SJSA1 (cell line): ENCODE results near the gene PDHX. TPM values are rescaled to one million over a fixed set of nuclear protein-coding genes. Genes with fewer than 3 reads are reported as not detected.
"Not testable (repeated sequence)": the region's sequence is repeated elsewhere in the genome, so short reads cannot be mapped to it uniquely, and the experiment has no call there.

ENCODE experiments used
- DNase-seq, 2 experiments: peaks; one replicate each; pipeline ENCODE4 v3.0.0-alpha.2; 2015 to 2020; ENCODE audit warnings: low spot score in 2 of 2, low read depth in 1 of 2
- H3K27ac ChIP-seq: fragments of 250-450 bp; sonication (Bioruptor Pico); 2 replicates; pipeline ENCODE4 v1.5.1; 2020; ENCODE audit warnings: mild to moderate bottlenecking, moderate library complexity
- H3K27me3 ChIP-seq: fragments of 250-450 bp; sonication (Bioruptor Pico); replicated peaks from 2 replicates; pipeline ENCODE4 v1.5.1; 2020; ENCODE audit warnings: mild to moderate bottlenecking, moderate library complexity
- H3K36me3 ChIP-seq: fragments of 250-450 bp; sonication (Bioruptor Pico); 2 replicates; pipeline ENCODE4 v1.5.1; 2020; ENCODE audit warnings: mild to moderate bottlenecking
- H3K4me1 ChIP-seq: fragments of 250-450 bp; sonication (Bioruptor Pico); replicated peaks from 2 replicates; pipeline ENCODE4 v1.6.1; 2021; ENCODE audit warnings: mild to moderate bottlenecking
- H3K4me3 ChIP-seq: fragments of 250-450 bp; sonication (Bioruptor Pico); 2 replicates; pipeline ENCODE4 v1.5.1; 2020; ENCODE audit warnings: mild to moderate bottlenecking
- H3K9me3 ChIP-seq: fragments of 250-450 bp; sonication (Bioruptor Pico); replicated peaks from 2 replicates; pipeline ENCODE4 v1.5.1; 2020; ENCODE audit warnings: mild to moderate bottlenecking
- total RNA-seq: library from RNA; depleted of rRNA; stranded (reverse); fragments of >200 nt; shearing (Covaris generic); gene quantifications from 2 replicates; pipeline ENCODE4 v1.2.3, GENCODE V29; 2014

The PDHX gene
- total RNA-seq, 1 experiment from 2014 or later = 41.5 TPM

- no peaks in the 10 kb centered on the region for H3K36me3 ChIP-seq
- no peak overlapping the region for H3K27ac ChIP-seq
- no peak overlapping the region for H3K4me3 ChIP-seq
- H3K27me3 ChIP-seq = no peaks in the 10 kb centered on the region
- DNase-seq = no peak
- peaks cover 40% of the 10 kb centered on the region for H3K4me1 ChIP-seq
- no peaks in the 10 kb centered on the region for H3K9me3 ChIP-seq
Observed at GRCh38 chr11:35012467-35013191, 96.2 kb downstream of the PDHX start.

- Histone ChIP-seq H3K4me3 (no peak overlapping the region), H3K27ac (peak overlapping the region; percentile 80), H3K9me3 (no peaks in the 10 kb centered on the region), H3K4me1 (peaks cover 35% of the 10 kb centered on the region), H3K27me3 (no peaks in the 10 kb centered on the region), H3K36me3 (no peaks in the 10 kb centered on the region)
- DNase-seq = no peak
Observed at GRCh38 chr11:35013514-35014233, 97.3 kb downstream of the PDHX start.

- DNase-seq = peak in 1 of 2 experiments; percentile 47
- Histone ChIP-seq H3K4me1 (peaks cover 29% of the 10 kb centered on the region), H3K4me3 (no peak overlapping the region), H3K27ac (peak overlapping the region; percentile 80), H3K27me3 (no peaks in the 10 kb centered on the region), H3K36me3 (no peaks in the 10 kb centered on the region), H3K9me3 (no peaks in the 10 kb centered on the region)
Observed at GRCh38 chr11:35014346-35014745, 97.9 kb downstream of the PDHX start.

GRCh38 chr11:35015621-35016387 lies 99.4 kb downstream of the PDHX start:
- H3K9me3 ChIP-seq = no peaks in the 10 kb centered on the region
- no peak for DNase-seq
- H3K27ac ChIP-seq = no peak overlapping the region
- peaks cover 19% of the 10 kb centered on the region for H3K4me1 ChIP-seq
- no peaks in the 10 kb centered on the region for H3K27me3 ChIP-seq
- H3K4me3 ChIP-seq = no peak overlapping the region
- no peaks in the 10 kb centered on the region for H3K36me3 ChIP-seq

DNA sequence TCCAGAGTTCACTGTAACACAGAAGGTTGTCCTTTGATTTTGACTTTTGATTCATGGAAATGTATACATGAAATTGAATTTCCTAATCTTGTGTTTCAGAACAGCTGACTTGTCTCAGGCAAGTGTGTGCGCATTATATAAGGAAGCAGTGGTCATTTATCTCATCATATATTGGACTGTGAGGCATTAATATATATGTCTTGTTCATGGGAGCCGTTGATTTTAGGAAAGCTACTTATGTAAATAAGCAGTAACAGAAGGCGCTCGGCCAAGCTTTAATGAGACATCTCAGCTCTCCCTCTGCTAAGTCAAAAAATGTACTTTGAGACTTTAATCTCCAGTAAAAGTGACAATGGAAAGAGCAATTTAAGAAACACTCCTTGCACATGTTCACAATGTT lies 100.5 kb downstream of the PDHX start:
- H3K9me3 ChIP-seq = no peaks in the 10 kb centered on the region

DNA sequence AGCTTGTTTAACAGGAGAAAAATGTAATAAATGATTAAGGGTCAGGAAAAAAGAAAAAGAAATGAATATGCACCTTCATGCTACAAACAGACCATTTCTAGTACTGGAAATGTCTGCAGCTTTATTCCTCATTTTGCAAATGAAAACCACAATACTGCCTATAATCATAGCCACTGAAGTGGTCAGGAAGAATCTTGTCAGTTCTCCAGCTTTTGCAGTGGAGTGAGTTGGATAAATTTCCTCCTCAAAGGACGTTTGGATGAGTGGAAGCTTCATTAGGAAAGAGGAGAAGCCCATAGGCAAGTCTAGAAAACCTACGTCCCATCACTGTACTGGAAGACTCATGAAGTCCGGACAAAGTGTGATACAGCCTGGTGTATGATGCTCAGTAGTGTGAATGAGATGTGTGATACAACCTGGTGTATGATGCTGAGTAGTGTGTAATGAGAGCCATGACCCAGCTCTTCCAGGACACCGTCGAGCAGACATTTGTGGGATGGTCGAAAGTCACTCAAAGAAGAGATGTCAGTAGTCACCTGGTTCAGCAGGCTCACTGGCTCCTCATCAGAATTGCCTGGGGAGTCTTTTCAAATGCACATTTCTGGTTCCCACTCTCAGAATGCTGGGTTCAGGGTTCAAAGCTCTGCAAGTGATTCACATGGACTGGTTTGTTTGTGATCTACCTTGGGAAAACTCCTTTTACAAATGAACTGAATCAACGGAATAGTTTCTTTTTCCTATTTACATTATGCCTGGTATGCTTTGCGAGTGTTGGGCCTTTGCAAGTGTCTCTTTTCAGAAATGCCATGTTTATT lies 101.3 kb downstream of the PDHX start:
- no peaks in the 10 kb centered on the region for H3K9me3 ChIP-seq
- no peak overlapping the region for H3K27ac ChIP-seq
- H3K27me3 ChIP-seq = no peaks in the 10 kb centered on the region
- H3K4me3 ChIP-seq = no peak overlapping the region
- peaks cover 15% of the 10 kb centered on the region for H3K4me1 ChIP-seq
- DNase-seq = no peak
- H3K36me3 ChIP-seq = no peaks in the 10 kb centered on the region

More for the DNA sequence above, 100.5 kb downstream of the PDHX start:
- Histone ChIP-seq H3K4me3 (no peak overlapping the region), H3K27ac (no peak overlapping the region), H3K4me1 (peaks cover 19% of the 10 kb centered on the region), H3K36me3 (no peaks in the 10 kb centered on the region), H3K27me3 (no peaks in the 10 kb centered on the region)
- no peak for DNase-seq

GRCh38 chr11:35021589-35021988 lies 105.2 kb downstream of the PDHX start:
- no peak overlapping the region for H3K4me3 ChIP-seq
- H3K9me3 ChIP-seq = no peaks in the 10 kb centered on the region
- H3K27ac ChIP-seq = no peak overlapping the region
- H3K4me1 ChIP-seq = no peaks in the 10 kb centered on the region
- no peaks in the 10 kb centered on the region for H3K36me3 ChIP-seq
- DNase-seq = no peak
- H3K27me3 ChIP-seq = no peaks in the 10 kb centered on the region

DNA sequence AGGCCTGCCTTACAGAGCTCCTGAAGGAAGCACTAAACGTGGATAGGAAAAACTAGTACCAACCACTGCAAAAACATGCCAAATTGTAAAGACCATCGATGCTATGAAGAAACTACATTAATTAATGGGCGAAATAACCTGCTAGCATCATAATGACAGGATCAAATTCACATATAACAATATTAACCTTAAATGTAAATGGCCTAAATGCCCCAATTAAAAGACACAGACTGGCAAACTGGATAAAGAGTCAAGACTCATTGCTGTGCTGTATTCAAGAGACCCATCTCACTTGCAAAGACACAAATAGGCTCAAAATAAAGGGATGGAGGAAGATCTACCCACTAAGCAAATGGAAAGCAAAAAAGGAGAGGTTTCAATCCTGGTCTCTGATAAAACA lies 107.5 kb downstream of the PDHX start:
- not testable (repeated sequence) for H3K4me3 ChIP-seq, DNase-seq, H3K9me3 ChIP-seq, H3K36me3 ChIP-seq, H3K27me3 ChIP-seq, H3K27ac ChIP-seq, H3K4me1 ChIP-seq

GRCh38 chr11:35028007-35028406 lies 111.6 kb downstream of the PDHX start:
- H3K27me3 ChIP-seq, H3K9me3 ChIP-seq, H3K4me3 ChIP-seq, H3K27ac ChIP-seq, H3K36me3 ChIP-seq, DNase-seq: not testable (repeated sequence)
- H3K4me1 ChIP-seq = peaks cover 28% of the 10 kb centered on the region

GRCh38 chr11:35029979-35030682 lies 113.7 kb downstream of the PDHX start:
- Histone ChIP-seq H3K4me3 (no peak overlapping the region), H3K27ac (peak overlapping the region; percentile 78)

DNA sequence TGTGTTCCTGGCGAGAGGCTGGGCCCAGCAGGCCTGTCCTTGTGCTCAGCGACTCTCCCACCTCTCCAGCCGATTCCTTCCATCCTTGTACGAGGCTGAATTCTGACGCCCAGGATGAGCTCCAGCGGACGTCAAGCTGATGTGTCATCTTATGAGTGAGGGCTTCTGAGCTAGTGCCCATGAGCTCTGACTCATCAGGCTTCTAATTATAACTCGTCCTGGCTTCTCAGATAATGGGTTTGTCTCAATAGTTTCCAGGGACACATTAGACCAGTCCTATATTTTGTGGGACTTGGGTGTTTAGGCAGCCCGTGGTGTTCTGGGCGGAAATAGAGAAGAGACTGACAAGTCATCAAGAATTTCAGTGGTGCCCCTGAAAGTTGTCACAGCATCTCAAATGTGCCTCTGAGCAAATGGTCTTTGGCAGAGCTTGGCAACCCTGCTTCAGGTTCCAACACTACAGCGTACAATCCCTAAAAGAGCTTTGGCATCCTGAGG lies 114.3 kb downstream of the PDHX start:
- Histone ChIP-seq H3K9me3 (no peaks in the 10 kb centered on the region), H3K4me3 (no peak overlapping the region), H3K27me3 (no peaks in the 10 kb centered on the region), H3K36me3 (no peaks in the 10 kb centered on the region), H3K4me1 (peaks cover 34% of the 10 kb centered on the region), H3K27ac (peak overlapping the region; percentile 78)
- DNase-seq = peak; percentile 85 to 93

More at GRCh38 chr11:35029979-35030682, 113.7 kb downstream of the PDHX start:
- Histone ChIP-seq H3K36me3 (no peaks in the 10 kb centered on the region), H3K4me1 (peaks cover 28% of the 10 kb centered on the region), H3K27me3 (no peaks in the 10 kb centered on the region), H3K9me3 (no peaks in the 10 kb centered on the region)
- peak; percentile 57 to 61 for DNase-seq

- peaks cover 39% of the 10 kb centered on the region for H3K4me1 ChIP-seq
- no peak overlapping the region for H3K4me3 ChIP-seq
- no peaks in the 10 kb centered on the region for H3K9me3 ChIP-seq
- no peak for DNase-seq
- H3K27ac ChIP-seq = peak overlapping the region; percentile 78
- no peaks in the 10 kb centered on the region for H3K27me3 ChIP-seq
- H3K36me3 ChIP-seq = no peaks in the 10 kb centered on the region
Observed at GRCh38 chr11:35031346-35031745, 114.9 kb downstream of the PDHX start.
